Astrocyte of the cerebellum (primary cell): ENCODE data around the gene COL20A1.

Experiments
- DNase-seq: peaks from one replicate; pipeline ENCODE4 v3.0.0-alpha.2; 2011; ENCODE audit warnings: low read depth
- H3K4me3 ChIP-seq: 2 replicates; pipeline ENCODE4 v1.5.1; 2011; ENCODE audit warnings: mild to moderate bottlenecking, low read depth, low read length, moderate library complexity
- in situ Hi-C: cut with HindIII; loops from 2 replicates; pipeline ENCODE4 v1.10.0; 2017; ENCODE audit warnings: low sequenced_read_pairs
- TF ChIP-seq, protein P1 (sequence below): IDR thresholded peaks from 2 replicates; pipeline ENCODE4 v1.5.1; 2012; ENCODE audit warnings: low read length, low read depth, moderate library complexity, mild to moderate bottlenecking; ENCODE audit errors: missing control alignments

The COL20A1 gene

DNA sequence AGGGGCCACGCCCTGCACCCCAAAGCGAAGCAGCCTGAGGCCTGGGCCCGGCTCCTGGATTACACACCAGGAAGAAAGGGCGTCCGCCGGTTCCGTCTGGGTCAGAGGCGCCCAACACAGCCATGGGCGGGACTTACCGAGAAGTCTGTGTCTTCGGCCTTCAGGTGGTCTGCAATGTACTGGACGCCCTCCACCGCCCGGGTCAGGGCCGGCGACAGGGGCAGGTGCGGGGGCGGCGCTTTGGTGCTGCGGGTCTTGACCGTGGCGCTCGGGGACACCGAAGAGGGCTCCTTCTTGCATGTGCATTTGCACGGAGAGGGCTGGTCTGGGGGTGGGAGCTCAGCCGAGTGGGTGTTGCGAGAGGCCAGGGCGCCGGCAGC, 56.5 kb downstream of the COL20A1 start:
- DNase-seq, result no peak
- H3K4me3 ChIP-seq, result no peak overlapping the region
- TF ChIP-seq, protein P1, sequence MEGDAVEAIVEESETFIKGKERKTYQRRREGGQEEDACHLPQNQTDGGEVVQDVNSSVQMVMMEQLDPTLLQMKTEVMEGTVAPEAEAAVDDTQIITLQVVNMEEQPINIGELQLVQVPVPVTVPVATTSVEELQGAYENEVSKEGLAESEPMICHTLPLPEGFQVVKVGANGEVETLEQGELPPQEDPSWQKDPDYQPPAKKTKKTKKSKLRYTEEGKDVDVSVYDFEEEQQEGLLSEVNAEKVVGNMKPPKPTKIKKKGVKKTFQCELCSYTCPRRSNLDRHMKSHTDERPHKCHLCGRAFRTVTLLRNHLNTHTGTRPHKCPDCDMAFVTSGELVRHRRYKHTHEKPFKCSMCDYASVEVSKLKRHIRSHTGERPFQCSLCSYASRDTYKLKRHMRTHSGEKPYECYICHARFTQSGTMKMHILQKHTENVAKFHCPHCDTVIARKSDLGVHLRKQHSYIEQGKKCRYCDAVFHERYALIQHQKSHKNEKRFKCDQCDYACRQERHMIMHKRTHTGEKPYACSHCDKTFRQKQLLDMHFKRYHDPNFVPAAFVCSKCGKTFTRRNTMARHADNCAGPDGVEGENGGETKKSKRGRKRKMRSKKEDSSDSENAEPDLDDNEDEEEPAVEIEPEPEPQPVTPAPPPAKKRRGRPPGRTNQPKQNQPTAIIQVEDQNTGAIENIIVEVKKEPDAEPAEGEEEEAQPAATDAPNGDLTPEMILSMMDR, result no peak
- in situ Hi-C loops, result no loop called here

DNA sequence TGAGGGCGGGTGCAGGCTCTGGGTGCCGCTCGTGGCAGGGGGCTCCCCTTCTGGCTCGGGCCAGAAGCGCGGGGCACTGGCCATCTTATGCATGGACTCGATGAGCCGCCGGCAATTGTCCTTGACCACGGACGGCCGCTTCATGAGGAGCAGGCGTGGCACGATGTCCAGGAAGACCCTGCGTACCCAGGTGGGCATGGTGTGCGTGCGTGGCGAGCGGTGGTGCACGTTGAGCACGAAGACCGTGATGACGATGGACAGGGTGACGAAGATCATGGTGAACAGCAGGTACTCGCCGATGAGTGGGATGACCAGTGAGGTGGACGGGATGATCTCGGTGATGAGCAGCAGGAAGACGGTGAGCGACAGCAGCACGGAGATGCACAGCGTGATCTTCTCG, 57.2 kb downstream of the COL20A1 start:
- H3K4me3 ChIP-seq, result no peak overlapping the region
- TF ChIP-seq, protein P1, result no peak
- in situ Hi-C loops, result no loop called here
- DNase-seq, result no peak

DNA sequence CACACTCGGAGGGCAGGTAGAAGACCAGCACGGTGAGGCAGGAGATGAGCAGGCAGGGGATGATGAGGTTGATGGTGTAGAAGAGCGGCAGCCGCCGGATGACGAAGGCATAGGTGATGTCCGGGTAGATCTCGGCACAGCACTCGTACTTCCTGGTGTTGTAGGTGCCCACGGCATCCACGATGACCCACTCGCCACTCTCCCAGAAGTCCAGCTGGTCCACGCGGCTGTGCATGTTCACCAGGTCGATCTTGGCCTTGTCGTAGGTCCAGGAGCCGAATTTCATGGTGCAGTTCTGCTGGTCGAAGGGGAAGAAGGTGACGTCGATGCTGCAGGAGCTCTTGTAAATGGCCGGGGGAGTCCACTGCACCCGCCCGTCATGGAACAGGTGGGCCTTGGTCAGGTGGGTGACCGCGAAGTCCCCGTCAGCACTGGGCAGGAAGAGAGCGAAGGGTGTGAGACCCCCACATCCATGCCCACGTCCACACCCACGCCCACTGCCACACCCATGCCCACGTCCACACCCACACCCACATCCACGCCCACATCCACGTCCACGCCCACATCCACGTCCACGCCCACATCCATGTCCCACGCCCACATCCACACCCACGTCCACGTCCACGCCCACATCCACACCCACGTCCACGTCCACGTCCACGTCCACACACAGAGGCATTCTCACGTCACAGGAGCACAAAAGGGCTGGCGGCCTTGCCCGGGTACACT, 57.8 kb downstream of the COL20A1 start:
- TF ChIP-seq, protein P1, result no peak
- H3K4me3 ChIP-seq, result no peak overlapping the region
- in situ Hi-C loops, result no loop called here
- no peak for DNase-seq

DNA sequence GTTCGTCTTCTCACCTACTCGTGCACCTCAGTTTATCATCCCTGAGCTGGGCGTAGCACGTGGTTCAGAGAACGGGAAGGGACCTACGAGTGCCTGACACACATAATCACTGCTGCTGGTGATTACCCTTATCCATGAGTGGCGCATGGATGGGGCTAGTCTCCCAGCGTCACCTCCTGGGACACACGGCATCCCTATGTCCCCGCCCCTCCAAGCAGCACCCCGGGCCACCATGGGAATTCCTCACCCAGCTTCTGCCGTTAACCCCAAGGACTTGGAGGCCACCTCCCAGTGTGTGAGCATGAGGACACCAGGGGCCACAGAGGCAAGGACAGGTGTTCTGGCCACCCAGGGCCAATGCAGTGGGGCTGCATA, 58.3 kb downstream of the COL20A1 start:
- in situ Hi-C loops, result no loop called here
- no peak for DNase-seq
- TF ChIP-seq, protein P1, result no peak
- H3K4me3 ChIP-seq, result no peak overlapping the region

DNA sequence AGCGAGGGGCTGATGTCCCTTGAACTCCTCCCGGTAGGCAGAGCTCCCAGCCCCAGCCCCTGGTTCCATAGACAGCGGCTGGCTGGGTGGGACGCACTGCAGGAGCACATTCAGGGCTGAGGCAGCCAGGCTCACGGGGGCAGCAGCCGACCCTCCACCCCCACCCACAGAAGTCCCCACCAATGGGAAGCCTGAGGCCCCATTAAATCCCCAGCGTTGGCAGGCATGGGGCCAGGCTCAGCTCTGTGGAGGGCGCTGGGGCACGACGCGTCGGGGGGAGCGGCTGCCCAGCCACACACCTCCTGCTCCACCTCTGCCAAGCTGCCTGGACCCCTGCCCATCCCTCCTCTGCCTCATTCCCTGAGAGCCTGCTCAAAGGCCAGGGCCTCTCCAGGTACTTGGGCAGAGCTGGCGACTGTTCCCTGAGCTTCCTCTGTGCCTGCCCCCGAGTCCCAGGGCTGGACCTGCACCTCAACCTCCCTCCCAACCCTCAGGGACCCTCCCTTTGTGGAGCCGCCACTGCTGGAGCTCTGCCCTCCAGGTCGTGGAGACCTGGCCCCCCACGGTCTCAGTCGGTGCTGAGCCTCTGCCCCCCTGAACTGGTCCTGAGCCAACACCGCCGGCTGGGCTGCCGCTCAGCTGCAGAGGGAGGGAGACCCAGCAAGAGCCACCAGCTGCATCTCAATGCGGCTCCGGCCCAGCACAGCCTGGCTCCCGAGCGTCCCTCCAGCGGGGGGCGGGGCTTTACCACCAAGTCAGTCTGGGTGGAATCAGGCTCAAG, 59.0 kb downstream of the COL20A1 start:
- no peak for DNase-seq
- in situ Hi-C loops, result no loop called here
- TF ChIP-seq, protein P1, result no peak
- H3K4me3 ChIP-seq, result no peak overlapping the region

DNA sequence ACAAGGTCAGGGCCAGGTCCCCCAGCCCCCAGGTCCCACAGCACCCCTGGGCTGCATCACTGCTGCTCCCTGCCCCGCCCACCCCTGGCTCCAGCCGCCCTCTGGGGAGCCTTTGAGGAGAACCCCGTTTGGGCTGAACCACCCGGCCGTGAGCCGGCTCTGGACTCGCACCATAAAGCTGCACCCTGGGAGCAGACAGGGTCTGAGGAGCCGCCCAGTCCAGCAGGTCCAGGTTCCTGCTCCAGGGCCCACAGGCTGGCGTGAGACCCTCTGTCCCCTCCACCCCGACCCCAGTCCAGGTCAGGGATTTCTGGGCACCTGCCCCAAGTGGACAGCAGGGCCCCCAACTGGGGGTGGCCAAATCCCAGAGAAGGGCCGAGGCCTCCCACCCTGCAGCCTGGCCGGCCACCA, 59.8 kb downstream of the COL20A1 start:
- no peak overlapping the region for H3K4me3 ChIP-seq
- TF ChIP-seq, protein P1, result no peak
- in situ Hi-C loops, result no loop called here
- DNase-seq, result no peak
